GM19452 (cell line): ENCODE data around the gene POU2F2.

Experiments used
- ATAC-seq: cut with Tn5 transposase; IDR thresholded peaks from one replicate; pipeline ENCODE4 v1.9.1; 2021; ENCODE audit not compliant: unreplicated experiment

POU2F2 gene

GRCh38 chr19:42132030-42132628, at the start of gene POU2F2:
TSS of gene POU2F2 (minus strand) at chr19:42132446. CDS start at chr19:42132411, 35 bp downstream.
- no peak for ATAC-seq

- no peak for ATAC-seq
Measured at GRCh38 chr19:42178791-42179674, 46.8 kb upstream of the POU2F2 start.

- ATAC-seq = no peak
Measured at GRCh38 chr19:42177686-42178019, 45.4 kb upstream of the POU2F2 start.

- no peak for ATAC-seq
Measured at GRCh38 chr19:42176990-42177685, 44.9 kb upstream of the POU2F2 start.

GRCh38 chr19:42176649-42176989, 44.4 kb upstream of the POU2F2 start:
- ATAC-seq = no peak

- ATAC-seq = no peak
Measured at GRCh38 chr19:42175952-42176648, 43.9 kb upstream of the POU2F2 start.

- ATAC-seq = no peak
Measured at GRCh38 chr19:42174958-42175734, 42.9 kb upstream of the POU2F2 start.

GRCh38 chr19:42174188-42174587, 41.9 kb upstream of the POU2F2 start:
- no peak for ATAC-seq

- no peak for ATAC-seq
Measured at GRCh38 chr19:42173695-42174094, 41.4 kb upstream of the POU2F2 start.

GRCh38 chr19:42172261-42172660, 40.0 kb upstream of the POU2F2 start:
- no peak for ATAC-seq

- no peak for ATAC-seq
Measured at GRCh38 chr19:42170715-42171114, 38.5 kb upstream of the POU2F2 start.

- no peak for ATAC-seq
Measured at GRCh38 chr19:42169486-42170413, 37.5 kb upstream of the POU2F2 start.

- ATAC-seq = no peak
Measured at GRCh38 chr19:42168206-42168605, 36.0 kb upstream of the POU2F2 start.

- no peak for ATAC-seq
Measured at GRCh38 chr19:42166316-42166715, 34.1 kb upstream of the POU2F2 start.

- ATAC-seq = no peak
Measured at GRCh38 chr19:42165146-42165545, 32.9 kb upstream of the POU2F2 start.

- ATAC-seq = no peak
Measured at GRCh38 chr19:42161616-42162263, 29.5 kb upstream of the POU2F2 start.

GRCh38 chr19:42159942-42160341, 27.7 kb upstream of the POU2F2 start:
- no peak for ATAC-seq

- no peak for ATAC-seq
Measured at GRCh38 chr19:42158926-42159325, 26.7 kb upstream of the POU2F2 start.

GRCh38 chr19:42156571-42156970, 24.3 kb upstream of the POU2F2 start:
- ATAC-seq = no peak
